HEK293 (cell line): ENCODE measurements around the gene PPP1R11.

ENCODE experiments used
- CTCF ChIA-PET: fragments of 350-600 bp; formaldehyde crosslinking; extraction: SDS; loops from one replicate; lab custom pipeline; 2021; ENCODE audit warnings: antibody characterized with exemption; lab: Yijun Ruan, JAX
- POLR2A ChIA-PET: fragments of 300-600 bp; formaldehyde crosslinking; extraction: SDS; loops from one replicate; lab custom pipeline; 2020; ENCODE audit warnings: antibody characterized with exemption, inconsistent platforms; lab: Yijun Ruan, JAX
- H3K27ac ChIP-seq: fragments of 200-500 bp; sonication (Bioruptor generic); 2 replicates; pipeline ENCODE4 v1.5.1; 2014; ENCODE audit warnings: low read depth, low read length, control low read depth, inconsistent platforms; ENCODE audit errors: extremely low read depth
- H3K36me3 ChIP-seq, 2 experiments: fragments of 200-500 bp in 1 of 2; sonication (Bioruptor generic) in 1 of 2; 1 replicate in 1 of 2; 2 replicates in 1 of 2; pipeline ENCODE4 v1.5.1; 2014 to 2017; ENCODE audit warnings: inconsistent platforms in 2 of 2, low read length in 2 of 2; ENCODE audit not compliant: control insufficient read depth in 2 of 2, insufficient read depth in 1 of 2
- H3K4me1 ChIP-seq: fragments of 200-500 bp; sonication (Bioruptor generic); 2 replicates; pipeline ENCODE4 v1.5.1; 2014; ENCODE audit warnings: mild to moderate bottlenecking, low read length, inconsistent platforms; ENCODE audit not compliant: control insufficient read depth, insufficient read depth
- H3K4me3 ChIP-seq: 2 replicates; pipeline ENCODE4 v1.5.1; 2011; ENCODE audit warnings: low read depth, mild to moderate bottlenecking, control low read depth, low read length, moderate library complexity
- H3K9me3 ChIP-seq: fragments of 200-500 bp; sonication (Bioruptor generic); 2 replicates; pipeline ENCODE4 v1.5.1; 2014; ENCODE audit warnings: low read depth, low read length, inconsistent platforms; ENCODE audit not compliant: control insufficient read depth, insufficient read depth
- GLI4 ChIP-seq: fragments of 450-650 bp; formaldehyde crosslinking; IDR thresholded peaks from 2 replicates; pipeline ENCODE4 v1.5.1; 2016; ENCODE audit warnings: missing biosample characterization, missing genetic modification characterization
- KLF1 ChIP-seq: fragments of 450-650 bp; formaldehyde crosslinking; IDR thresholded peaks from 2 replicates; pipeline ENCODE4 v1.5.1; 2016; ENCODE audit warnings: missing biosample characterization, missing genetic modification characterization
- OVOL3 ChIP-seq: fragments of 450-650 bp; formaldehyde crosslinking; IDR thresholded peaks from 2 replicates; pipeline ENCODE4 v1.5.1; 2016; ENCODE audit warnings: missing biosample characterization, missing genetic modification characterization
- ZBTB11 ChIP-seq: fragments of 450-650 bp; formaldehyde crosslinking; conservative IDR thresholded peaks from 2 replicates; pipeline ENCODE4 v1.5.1; 2016; ENCODE audit warnings: low read depth, missing biosample characterization, missing genetic modification characterization
- ZBTB26 ChIP-seq: fragments of 450-650 bp; formaldehyde crosslinking; optimal IDR thresholded peaks from 2 replicates; pipeline ENCODE3; 2016; ENCODE audit warnings: missing biosample characterization, mild to moderate bottlenecking, missing genetic modification characterization
- ZFP3 ChIP-seq: fragments of 450-650 bp; formaldehyde crosslinking; IDR thresholded peaks from 2 replicates; pipeline ENCODE4 v1.5.1; 2016; ENCODE audit warnings: low read depth, missing biosample characterization, missing genetic modification characterization
- ZNF114 ChIP-seq: fragments of 450-650 bp; formaldehyde crosslinking; IDR thresholded peaks from 2 replicates; pipeline ENCODE4 v1.5.0; 2017; ENCODE audit warnings: missing biosample characterization, missing genetic modification characterization
- ZNF248 ChIP-seq: fragments of 450-650 bp; formaldehyde crosslinking; IDR thresholded peaks from 2 replicates; pipeline ENCODE4 v1.5.1; 2017; ENCODE audit warnings: missing biosample characterization, missing genetic modification characterization
- ZNF335 ChIP-seq: fragments of 450-650 bp; formaldehyde crosslinking; conservative IDR thresholded peaks from 2 replicates; pipeline ENCODE4 v1.5.1; 2016; ENCODE audit warnings: missing biosample characterization, missing genetic modification characterization
- ZNF362 ChIP-seq: fragments of 450-650 bp; formaldehyde crosslinking; IDR thresholded peaks from 2 replicates; pipeline ENCODE4 v1.5.1; 2016; ENCODE audit warnings: missing biosample characterization, missing genetic modification characterization
- ZNF449 ChIP-seq: fragments of 450-650 bp; formaldehyde crosslinking; IDR thresholded peaks from 2 replicates; pipeline ENCODE4 v1.5.1; 2017; ENCODE audit warnings: missing biosample characterization, mild to moderate bottlenecking, missing genetic modification characterization, moderate library complexity
- ZNF747 ChIP-seq: fragments of 450-650 bp; formaldehyde crosslinking; IDR thresholded peaks from 2 replicates; pipeline ENCODE4 v1.5.1; 2016; ENCODE audit warnings: missing biosample characterization, missing genetic modification characterization
- ZNF768 ChIP-seq: fragments of 450-650 bp; formaldehyde crosslinking; IDR thresholded peaks from 2 replicates; pipeline ENCODE4 v1.5.1; 2018; ENCODE audit warnings: missing biosample characterization, mild to moderate bottlenecking, missing genetic modification characterization
- ZXDB ChIP-seq: fragments of 450-650 bp; formaldehyde crosslinking; IDR thresholded peaks from 2 replicates; pipeline ENCODE4 v1.5.1; 2016; ENCODE audit warnings: missing biosample characterization, missing genetic modification characterization
- TF ChIP-seq, protein P1 (sequence below): fragments of 450-650 bp; formaldehyde crosslinking; IDR thresholded peaks from 2 replicates; pipeline ENCODE4 v1.5.1; 2016; ENCODE audit warnings: missing biosample characterization, missing genetic modification characterization
- TF ChIP-seq, protein P2 (sequence below): fragments of 450-650 bp; formaldehyde crosslinking; IDR thresholded peaks from 2 replicates; pipeline ENCODE4 v1.5.1; 2016; ENCODE audit warnings: missing biosample characterization, missing genetic modification characterization
- TF ChIP-seq, protein P3 (sequence below): fragments of 450-650 bp; formaldehyde crosslinking; IDR thresholded peaks from 2 replicates; pipeline ENCODE4 v1.5.1; 2016; ENCODE audit warnings: missing biosample characterization, missing genetic modification characterization, borderline replicate concordance

PPP1R11 gene

DNA sequence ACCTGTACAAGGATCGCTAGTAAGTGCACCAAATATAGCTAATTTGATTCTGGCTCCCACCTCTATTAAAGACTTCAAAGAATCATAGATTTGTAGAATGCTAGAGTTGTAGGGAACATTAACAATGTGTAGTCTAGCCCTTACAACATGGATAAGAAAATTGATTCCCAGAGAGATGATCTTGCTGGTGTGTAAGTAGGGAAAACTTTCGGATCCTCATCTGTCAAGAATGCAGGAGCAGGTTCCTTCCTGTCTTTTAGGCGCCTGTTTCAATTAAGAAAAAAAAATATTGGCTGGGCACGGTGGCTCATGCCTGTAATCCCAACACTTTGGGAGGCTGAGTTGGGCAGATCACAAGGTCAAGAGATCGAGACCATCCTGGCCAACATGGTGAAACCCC, 20.9 kb downstream of the PPP1R11 start:
- POLR2A ChIA-PET = interaction anchor here (1.0 to 2.3 kb wide), 3 partner anchors 14 to 27 kb away, joined by 3 to 8 read pairs (median 5); partner anchors contain the start of gene POLR1H

More for the DNA sequence above, 20.9 kb downstream of the PPP1R11 start:
- CTCF ChIA-PET = interaction anchor here (0.6 to 1.7 kb wide), 8 partner anchors 9 to 434 kb away, joined by 3 to 10 read pairs (median 4); no protein-coding TSS in a partner anchor
- H3K4me3 ChIP-seq = no peak overlapping the region
- H3K27ac ChIP-seq = no peak overlapping the region
- H3K9me3 ChIP-seq = no peaks in the 10 kb centered on the region
- no peaks in the 10 kb centered on the region for H3K36me3 ChIP-seq
- H3K4me1 ChIP-seq = peaks cover 4% of the 10 kb centered on the region
- TF ChIP-seq OVOL3 (tag by site-specific recombination) (no peak), ZXDB (tag by site-specific recombination) (no peak), ZNF768 (tag by site-specific recombination) (no peak), ZFP3 (tag by site-specific recombination) (no peak), ZNF362 (tag by site-specific recombination) (no peak), ZNF114 (tag by site-specific recombination) (no peak), ZBTB11 (tag by site-specific recombination) (no peak), ZNF248 (tag by site-specific recombination) (no peak), ZNF747 (no peak), KLF1 (tag by site-specific recombination) (no peak), ZNF335 (tag by site-specific recombination) (no peak), GLI4 (tag by site-specific recombination) (no peak), ZBTB26 (tag by site-specific recombination) (no peak), ZNF449 (tag by site-specific recombination) (no peak)
- TF ChIP-seq, protein P1, sequence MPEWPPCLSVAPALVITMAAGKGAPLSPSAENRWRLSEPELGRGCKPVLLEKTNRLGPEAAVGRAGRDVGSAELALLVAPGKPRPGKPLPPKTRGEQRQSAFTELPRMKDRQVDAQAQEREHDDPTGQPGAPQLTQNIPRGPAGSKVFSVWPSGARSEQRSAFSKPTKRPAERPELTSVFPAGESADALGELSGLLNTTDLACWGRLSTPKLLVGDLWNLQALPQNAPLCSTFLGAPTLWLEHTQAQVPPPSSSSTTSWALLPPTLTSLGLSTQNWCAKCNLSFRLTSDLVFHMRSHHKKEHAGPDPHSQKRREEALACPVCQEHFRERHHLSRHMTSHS (tag by site-specific recombination) = no peak
- TF ChIP-seq, protein P2, sequence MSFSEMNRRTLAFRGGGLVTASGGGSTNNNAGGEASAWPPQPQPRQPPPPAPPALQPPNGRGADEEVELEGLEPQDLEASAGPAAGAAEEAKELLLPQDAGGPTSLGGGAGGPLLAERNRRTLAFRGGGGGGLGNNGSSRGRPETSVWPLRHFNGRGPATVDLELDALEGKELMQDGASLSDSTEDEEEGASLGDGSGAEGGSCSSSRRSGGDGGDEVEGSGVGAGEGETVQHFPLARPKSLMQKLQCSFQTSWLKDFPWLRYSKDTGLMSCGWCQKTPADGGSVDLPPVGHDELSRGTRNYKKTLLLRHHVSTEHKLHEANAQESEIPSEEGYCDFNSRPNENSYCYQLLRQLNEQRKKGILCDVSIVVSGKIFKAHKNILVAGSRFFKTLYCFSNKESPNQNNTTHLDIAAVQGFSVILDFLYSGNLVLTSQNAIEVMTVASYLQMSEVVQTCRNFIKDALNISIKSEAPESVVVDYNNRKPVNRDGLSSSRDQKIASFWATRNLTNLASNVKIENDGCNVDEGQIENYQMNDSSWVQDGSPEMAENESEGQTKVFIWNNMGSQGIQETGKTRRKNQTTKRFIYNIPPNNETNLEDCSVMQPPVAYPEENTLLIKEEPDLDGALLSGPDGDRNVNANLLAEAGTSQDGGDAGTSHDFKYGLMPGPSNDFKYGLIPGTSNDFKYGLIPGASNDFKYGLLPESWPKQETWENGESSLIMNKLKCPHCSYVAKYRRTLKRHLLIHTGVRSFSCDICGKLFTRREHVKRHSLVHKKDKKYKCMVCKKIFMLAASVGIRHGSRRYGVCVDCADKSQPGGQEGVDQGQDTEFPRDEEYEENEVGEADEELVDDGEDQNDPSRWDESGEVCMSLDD (tag by site-specific recombination) = no peak
- TF ChIP-seq, protein P3, sequence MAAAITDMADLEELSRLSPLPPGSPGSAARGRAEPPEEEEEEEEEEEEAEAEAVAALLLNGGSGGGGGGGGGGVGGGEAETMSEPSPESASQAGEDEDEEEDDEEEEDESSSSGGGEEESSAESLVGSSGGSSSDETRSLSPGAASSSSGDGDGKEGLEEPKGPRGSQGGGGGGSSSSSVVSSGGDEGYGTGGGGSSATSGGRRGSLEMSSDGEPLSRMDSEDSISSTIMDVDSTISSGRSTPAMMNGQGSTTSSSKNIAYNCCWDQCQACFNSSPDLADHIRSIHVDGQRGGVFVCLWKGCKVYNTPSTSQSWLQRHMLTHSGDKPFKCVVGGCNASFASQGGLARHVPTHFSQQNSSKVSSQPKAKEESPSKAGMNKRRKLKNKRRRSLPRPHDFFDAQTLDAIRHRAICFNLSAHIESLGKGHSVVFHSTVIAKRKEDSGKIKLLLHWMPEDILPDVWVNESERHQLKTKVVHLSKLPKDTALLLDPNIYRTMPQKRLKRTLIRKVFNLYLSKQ (tag by site-specific recombination) = no peak
